COR-L47 (cell line): Measurements from ENCODE around the gene DGKG.

ENCODE experiments used
- DNase-seq: peaks from one replicate; lab custom pipeline; 2025; lab: John Stamatoyannopoulos, UW

Gene DGKG

GRCh38 chr3:186361762-186362536, at the start of gene DGKG:
Gene DGKG, minus strand, starts transcription at chr3:186362234. Its CDS starts 41,775 bp downstream, at chr3:186320459.
- peak; percentile 14 for DNase-seq

- no peak for DNase-seq
Measured at GRCh38 chr3:186411089-186411488, 49.1 kb upstream of the DGKG start.

GRCh38 chr3:186406669-186407635, 44.9 kb upstream of the DGKG start:
- DNase-seq, result no peak

- DNase-seq, result no peak
Measured at GRCh38 chr3:186401556-186401955, 39.5 kb upstream of the DGKG start.

GRCh38 chr3:186400662-186401061, 38.6 kb upstream of the DGKG start:
- DNase-seq, result no peak

- no peak for DNase-seq
Measured at GRCh38 chr3:186400026-186400425, 38.0 kb upstream of the DGKG start.

GRCh38 chr3:186394566-186395217, 32.7 kb upstream of the DGKG start:
- DNase-seq, result no peak

GRCh38 chr3:186386883-186387560, 25.0 kb upstream of the DGKG start:
- no peak for DNase-seq

- DNase-seq, result no peak
Measured at GRCh38 chr3:186385856-186386602, 24.0 kb upstream of the DGKG start.

- DNase-seq, result no peak
Measured at GRCh38 chr3:186383026-186383993, 21.3 kb upstream of the DGKG start.

- DNase-seq, result no peak
Measured at GRCh38 chr3:186382217-186382885, 20.3 kb upstream of the DGKG start.

- DNase-seq, result no peak
Measured at GRCh38 chr3:186381424-186382216, 19.6 kb upstream of the DGKG start.

GRCh38 chr3:186380622-186381380, 18.8 kb upstream of the DGKG start:
- DNase-seq, result no peak

- DNase-seq, result no peak
Measured at GRCh38 chr3:186375443-186375842, 13.4 kb upstream of the DGKG start.

GRCh38 chr3:186374376-186374775, 12.3 kb upstream of the DGKG start:
- no peak for DNase-seq

- no peak for DNase-seq
Measured at GRCh38 chr3:186369217-186369616, 7.2 kb upstream of the DGKG start.

GRCh38 chr3:186368717-186369116, 6.7 kb upstream of the DGKG start:
- DNase-seq, result no peak

- no peak for DNase-seq
Measured at GRCh38 chr3:186368176-186368575, 6.1 kb upstream of the DGKG start.
